HG03135 (cell line): ENCODE results near the gene FRMD5.

ENCODE experiments used
- ATAC-seq: cut with Tn5 transposase; IDR thresholded peaks from one replicate; pipeline ENCODE4 v1.9.1; 2021; ENCODE audit warnings: mild to moderate bottlenecking, moderate library complexity; ENCODE audit not compliant: unreplicated experiment

FRMD5 gene

GRCh38 chr15:44163370-44163769 lies 31.7 kb downstream of the FRMD5 start:
- ATAC-seq: no peak

DNA sequence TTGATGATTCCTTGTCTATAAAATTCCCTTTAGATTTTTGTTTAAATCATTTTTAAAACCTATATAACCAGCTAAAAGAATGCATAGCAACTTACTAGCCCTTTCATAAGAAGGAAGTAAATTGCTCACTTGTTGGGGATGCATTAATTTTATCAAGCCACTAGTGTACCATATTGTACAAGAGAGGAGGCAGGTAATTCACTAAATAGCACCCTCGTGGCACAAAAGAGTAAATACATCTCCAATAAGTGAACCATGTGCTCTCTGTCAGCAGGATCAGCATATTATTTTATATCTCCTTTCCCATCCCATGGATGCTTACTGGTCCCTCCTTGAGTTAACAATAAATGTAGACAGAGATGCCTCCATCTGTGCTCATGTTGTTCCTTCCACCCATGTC lies 34.3 kb downstream of the FRMD5 start:
- no peak for ATAC-seq

- ATAC-seq: no peak
Measured at GRCh38 chr15:44159492-44159891, 35.6 kb downstream of the FRMD5 start.

DNA sequence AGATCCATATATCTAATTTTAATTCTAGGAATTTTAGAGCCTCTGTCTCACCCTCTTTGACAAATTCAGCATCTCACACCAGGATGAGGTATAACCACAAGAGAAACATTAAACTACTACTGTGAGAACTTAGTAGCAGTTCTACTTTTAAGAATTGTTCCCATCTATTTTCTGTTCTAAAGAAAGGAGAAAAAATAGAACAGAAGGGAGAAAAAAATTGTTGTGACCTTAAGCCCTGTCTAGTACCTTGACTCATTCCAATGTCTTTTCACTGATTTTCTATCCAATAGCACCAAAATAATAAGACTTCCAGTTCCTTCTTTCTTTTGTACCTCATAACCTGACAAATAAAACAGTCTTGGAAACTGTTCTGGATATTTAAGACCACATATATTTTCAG lies 37.0 kb downstream of the FRMD5 start:
- ATAC-seq: no peak

DNA sequence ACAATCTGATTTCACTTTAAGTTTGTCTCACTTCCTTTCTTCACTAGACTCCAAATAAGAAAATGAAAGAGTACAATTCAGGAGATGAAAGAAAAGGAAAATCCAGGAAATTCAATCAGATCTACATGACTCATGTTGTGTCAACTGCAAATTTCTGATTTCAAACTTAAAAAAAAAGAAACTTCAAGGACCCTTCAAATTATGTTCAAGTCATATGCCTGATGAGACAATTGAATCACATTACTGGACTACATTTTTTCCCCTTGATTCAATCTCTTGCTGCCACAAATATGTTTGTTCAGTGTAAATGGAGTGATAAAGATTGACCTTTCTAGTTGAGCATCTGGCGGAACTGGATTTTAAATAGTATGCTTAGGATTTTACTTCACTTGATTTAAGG lies 37.4 kb downstream of the FRMD5 start:
- ATAC-seq: no peak

DNA sequence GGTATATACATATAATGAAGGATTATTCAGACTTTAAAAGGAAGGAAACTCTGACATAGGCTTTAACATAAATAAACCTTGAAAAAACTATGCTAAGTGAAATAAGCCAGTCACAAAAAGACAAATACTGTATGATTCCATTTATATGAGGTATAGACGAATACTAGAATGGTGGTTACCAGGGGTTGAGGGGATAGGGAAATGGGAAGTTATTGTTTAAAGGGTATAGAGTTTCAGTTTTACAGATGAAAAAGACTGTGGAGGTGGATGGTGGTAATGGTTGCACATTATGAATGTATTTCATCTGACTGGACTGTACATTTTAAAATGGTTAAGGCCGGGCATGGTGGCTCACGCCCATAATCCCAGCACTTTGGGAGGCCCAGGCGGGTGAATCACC lies 41.7 kb downstream of the FRMD5 start:
- ATAC-seq: no peak

DNA sequence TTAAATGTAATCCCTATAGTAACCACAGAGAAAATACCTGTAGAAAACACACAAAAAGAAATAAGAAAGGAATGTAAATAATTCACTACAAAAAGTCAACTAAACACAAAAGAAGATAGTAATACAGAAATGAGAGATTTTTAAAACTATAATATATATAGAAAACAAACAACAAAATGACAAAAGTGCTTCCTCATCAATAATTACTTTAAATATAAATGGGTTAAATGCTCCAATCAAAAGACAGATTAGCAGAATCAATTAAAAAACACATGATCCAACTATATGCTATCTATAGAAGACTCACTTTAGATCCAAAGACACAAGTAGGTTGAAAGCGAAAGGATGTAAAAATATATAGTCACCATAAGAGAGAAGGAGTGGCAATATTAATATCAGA lies 45.8 kb downstream of the FRMD5 start:
- ATAC-seq: no peak

DNA sequence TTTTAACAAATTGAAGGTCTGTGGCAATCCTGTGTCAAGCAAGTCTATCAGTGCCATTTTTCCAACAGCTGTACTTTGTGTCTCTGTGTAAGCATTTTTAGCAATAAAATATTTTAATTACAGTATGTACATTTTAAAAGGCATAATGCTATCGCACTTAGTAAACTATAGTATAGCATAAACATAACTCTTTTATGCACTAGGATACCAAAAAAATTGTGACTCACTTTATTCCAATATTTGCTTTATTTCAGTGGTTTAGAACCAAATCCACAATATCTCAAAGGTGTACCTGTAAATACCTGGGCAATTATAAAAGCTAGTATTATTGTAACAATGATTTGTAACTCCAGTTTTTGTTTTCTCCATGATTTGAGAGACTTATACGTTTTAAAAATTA lies 46.5 kb downstream of the FRMD5 start:
- ATAC-seq: no peak

DNA sequence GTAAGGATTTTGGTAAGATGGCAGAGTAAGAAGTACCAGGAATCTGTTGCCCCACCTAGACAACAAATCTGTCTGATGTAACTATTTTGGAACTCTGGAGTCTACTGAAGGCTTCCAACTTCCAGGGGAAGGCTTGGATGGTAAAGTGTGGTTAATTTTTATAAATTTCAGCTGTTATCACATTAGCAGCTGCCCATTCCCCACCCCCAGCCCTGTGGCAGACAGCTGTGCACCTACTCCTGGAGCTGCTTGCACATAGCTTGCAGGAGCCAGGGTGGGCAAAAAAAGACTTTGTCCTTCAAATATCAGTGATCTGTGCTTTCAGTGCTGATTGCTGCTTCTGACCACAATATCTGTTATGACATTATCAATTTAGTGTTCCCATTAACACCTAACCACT lies 47.4 kb downstream of the FRMD5 start:
- ATAC-seq: no peak

DNA sequence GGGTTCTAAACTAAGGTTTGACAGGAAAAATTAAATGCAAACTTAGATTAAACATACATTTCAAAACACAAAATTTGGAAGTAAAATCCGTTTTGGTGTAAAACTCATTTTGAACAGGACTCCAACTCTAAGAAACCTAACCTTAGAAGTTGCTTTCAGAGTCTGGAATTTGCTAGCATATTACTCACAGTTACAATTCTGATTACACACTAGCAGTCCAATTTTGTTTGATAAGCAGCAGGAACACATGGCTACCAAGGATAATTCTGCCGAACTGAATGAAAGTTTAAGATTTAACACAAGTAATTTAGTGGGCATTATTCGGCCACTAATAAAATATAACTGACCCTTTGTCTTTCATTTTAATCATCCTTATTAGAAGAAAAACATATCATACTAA lies 49.6 kb downstream of the FRMD5 start:
- ATAC-seq: no peak

- no peak for ATAC-seq
Measured at GRCh38 chr15:44144992-44145391, 50.1 kb downstream of the FRMD5 start.

GRCh38 chr15:44144184-44144583 lies 50.9 kb downstream of the FRMD5 start:
- ATAC-seq: no peak

- no peak for ATAC-seq
Measured at GRCh38 chr15:44137750-44138149, 57.3 kb downstream of the FRMD5 start.

GRCh38 chr15:44136991-44137477 lies 58.0 kb downstream of the FRMD5 start:
- ATAC-seq: no peak

DNA sequence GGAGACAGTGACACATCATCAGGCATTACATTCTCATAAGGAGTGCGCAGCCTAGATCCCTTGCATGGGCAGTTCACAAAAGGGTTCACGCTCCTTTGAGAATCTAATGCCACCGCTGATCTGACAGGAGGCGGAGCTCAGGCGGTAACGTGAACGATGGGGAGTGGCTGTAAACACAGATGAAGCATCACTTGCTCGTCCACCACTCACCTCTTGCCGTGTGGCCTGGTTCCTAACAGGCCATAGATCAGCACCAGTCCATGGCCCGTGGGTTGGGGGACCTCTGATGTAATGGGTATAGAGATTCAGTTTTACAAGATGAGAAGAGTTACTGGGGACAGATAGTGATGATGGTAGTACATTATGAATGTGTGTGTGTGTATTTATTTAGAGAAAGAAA lies 63.0 kb downstream of the FRMD5 start:
- no peak for ATAC-seq

- no peak for ATAC-seq
Measured at GRCh38 chr15:44130778-44131177, 64.3 kb downstream of the FRMD5 start.

GRCh38 chr15:44129911-44130310 lies 65.2 kb downstream of the FRMD5 start:
- ATAC-seq: no peak

DNA sequence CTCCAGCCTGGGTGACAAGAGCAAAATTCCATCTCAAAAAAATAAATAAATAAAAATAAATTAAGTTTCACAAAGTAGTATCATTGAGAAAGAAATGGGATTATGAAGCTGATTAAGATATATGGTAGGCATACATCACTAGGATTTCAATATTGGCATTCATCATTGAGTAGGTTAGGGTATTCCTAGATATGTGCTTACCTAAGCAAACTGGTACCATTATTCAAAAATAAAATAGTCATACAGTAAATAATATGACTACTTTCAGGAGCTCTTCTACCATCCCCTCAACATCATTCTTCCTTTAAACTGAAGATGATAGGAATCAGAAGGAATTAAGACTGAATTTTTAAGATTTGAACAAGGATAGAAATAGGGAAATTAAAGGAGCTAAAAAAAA lies 66.6 kb downstream of the FRMD5 start:
- no peak for ATAC-seq

- ATAC-seq: no peak
Measured at GRCh38 chr15:44125879-44126278, 69.2 kb downstream of the FRMD5 start.

- ATAC-seq: no peak
Measured at GRCh38 chr15:44102675-44103254, 92.3 kb downstream of the FRMD5 start.

- no peak for ATAC-seq
Measured at GRCh38 chr15:44101944-44102343, 93.1 kb downstream of the FRMD5 start.

DNA sequence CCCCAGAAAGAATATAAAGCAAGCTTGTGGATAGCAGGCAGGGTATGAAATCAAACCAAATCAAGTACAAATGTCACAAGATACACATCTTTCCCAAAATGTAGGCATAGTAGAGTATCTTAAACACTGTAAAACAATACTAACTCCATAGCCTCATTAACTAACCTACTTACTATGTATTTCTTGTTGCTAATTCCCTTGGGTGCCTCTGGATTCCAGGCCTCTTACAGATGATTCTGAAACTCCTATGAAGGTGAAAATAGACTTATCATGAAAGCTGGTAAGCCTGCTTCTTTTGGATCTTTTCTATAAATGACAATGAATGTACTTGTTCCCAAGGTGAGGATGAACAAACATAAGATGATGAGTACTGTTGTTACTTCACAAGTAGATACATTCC lies 93.8 kb downstream of the FRMD5 start:
- no peak for ATAC-seq

DNA sequence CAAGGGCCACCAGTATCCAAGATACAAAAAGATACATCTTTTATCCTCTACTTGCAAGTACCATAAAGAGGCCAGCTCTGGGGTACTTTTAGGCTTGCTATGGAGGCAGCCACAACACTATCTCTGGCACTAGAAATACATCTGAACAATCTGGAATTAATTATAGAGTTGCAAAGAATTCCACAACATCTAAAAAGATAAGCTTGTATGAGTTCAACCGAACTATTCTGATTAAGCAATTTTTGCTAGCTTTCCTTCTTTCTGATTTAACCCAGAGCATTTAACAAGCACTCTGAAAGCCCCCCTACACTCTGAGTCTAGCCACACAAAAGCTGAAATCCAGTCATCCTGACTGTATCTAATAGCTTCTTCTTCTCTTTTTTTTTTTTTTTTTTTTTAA lies 95.4 kb downstream of the FRMD5 start:
- no peak for ATAC-seq
